HepG2 (cell line): Measurements from ENCODE around the gene CXXC5. TPM values are rescaled to one million over a fixed set of nuclear protein-coding genes. Genes with fewer than 3 reads are reported as not detected.
A peak's percentile ranks its signal among the peaks of the same experiment; 100 is the strongest.

ENCODE experiments used
- ATF7 ChIP-seq, 2 experiments: fragments of 450-650 bp in 1 of 2; sonication (generic) in 1 of 2; formaldehyde crosslinking in 1 of 2; IDR thresholded peaks; 2 replicates each; pipeline versions ENCODE4 v1.4.0 to v1.6.1; 2016 to 2020; ENCODE audit warnings: antibody characterized with exemption in 1 of 2, mild to moderate bottlenecking in 1 of 2, missing genetic modification reagents in 1 of 2
- ESRRA ChIP-seq: sonication (generic); formaldehyde crosslinking; IDR thresholded peaks from 2 replicates; pipeline ENCODE4 v1.5.1; 2020; ENCODE audit warnings: mild to moderate bottlenecking, low read depth, missing genetic modification reagents
- HES4 ChIP-seq: sonication (generic); formaldehyde crosslinking; IDR thresholded peaks from 2 replicates; pipeline ENCODE4 v1.9.0; 2021; ENCODE audit warnings: mild to moderate bottlenecking, missing genetic modification reagents, borderline replicate concordance
- HNF4G ChIP-seq, 2 experiments: sonication (generic) in 1 of 2; formaldehyde crosslinking in 1 of 2; IDR thresholded peaks; 2 replicates each; pipeline versions ENCODE4 v1.4.0 to v1.6.1; 2011 to 2020; ENCODE audit warnings: borderline replicate concordance in 2 of 2, low read depth in 2 of 2, mild to moderate bottlenecking in 2 of 2, low read length in 1 of 2, missing genetic modification reagents in 1 of 2, moderate library complexity in 1 of 2
- MEIS2 ChIP-seq: sonication (generic); formaldehyde crosslinking; IDR thresholded peaks from 2 replicates; pipeline ENCODE4 v1.9.0; 2021; ENCODE audit warnings: mild to moderate bottlenecking, missing genetic modification reagents
- NFIB ChIP-seq: sonication (generic); formaldehyde crosslinking; IDR thresholded peaks from 2 replicates; pipeline ENCODE4 v1.9.0; 2021; ENCODE audit warnings: missing genetic modification reagents, mild to moderate bottlenecking, borderline replicate concordance
- PAX8 ChIP-seq: sonication (generic); formaldehyde crosslinking; IDR thresholded peaks from 2 replicates; pipeline ENCODE4 v1.8.0; 2022; ENCODE audit warnings: mild to moderate bottlenecking, missing genetic modification reagents, borderline replicate concordance
- POGZ ChIP-seq: sonication (generic); formaldehyde crosslinking; IDR thresholded peaks from 2 replicates; pipeline ENCODE4 v1.4.0; 2020; ENCODE audit warnings: mild to moderate bottlenecking, missing genetic modification reagents
- RARA ChIP-seq: IDR thresholded peaks from 2 replicates; pipeline ENCODE4 v1.6.1; 2016; ENCODE audit warnings: missing genetic modification reagents, missing compliant biosample characterization
- TBP ChIP-seq: sonication (generic); formaldehyde crosslinking; IDR thresholded peaks from 2 replicates; pipeline ENCODE4 v1.5.0; 2020; ENCODE audit warnings: missing genetic modification reagents
- TEAD2 ChIP-seq: sonication (generic); formaldehyde crosslinking; IDR thresholded peaks from 2 replicates; pipeline ENCODE4 v1.9.0; 2021; ENCODE audit warnings: missing genetic modification reagents
- ZMYM4 ChIP-seq: sonication (generic); formaldehyde crosslinking; IDR thresholded peaks from 2 replicates; pipeline ENCODE4 v1.8.1; 2023; ENCODE audit warnings: mild to moderate bottlenecking, missing genetic modification reagents
- ZNF3 ChIP-seq: IDR thresholded peaks from 2 replicates; pipeline ENCODE4 v1.7.0; 2017; ENCODE audit warnings: inconsistent platforms
- ZNF33B ChIP-seq: sonication (generic); formaldehyde crosslinking; IDR thresholded peaks from 2 replicates; pipeline ENCODE4 v1.5.1; 2020; ENCODE audit warnings: mild to moderate bottlenecking, missing genetic modification reagents
- ZNF605 ChIP-seq: sonication (generic); formaldehyde crosslinking; IDR thresholded peaks from 2 replicates; pipeline ENCODE4 v1.8.0; 2022; ENCODE audit warnings: mild to moderate bottlenecking, missing genetic modification reagents
- ZNF781 ChIP-seq: sonication (generic); formaldehyde crosslinking; IDR thresholded peaks from 2 replicates; pipeline ENCODE4 v1.5.1; 2020; ENCODE audit warnings: borderline replicate concordance, mild to moderate bottlenecking, missing genetic modification reagents; ENCODE audit errors: not compliant biosample characterization
- polyA plus RNA-seq, 8 experiments: library from polyadenylated mRNA; depleted of rRNA in 3 of 8; stranded (reverse) in 7 of 8; unstranded in 1 of 8; fragments of >200 nt; fragmentation: Illumina TruSeq in 4 of 8; extraction: Trizol in 4 of 8; gene quantifications; 2 replicates each; pipeline versions ENCODE4 v1.2.1 to v1.2.3, GENCODE V29; 2011 to 2016; ENCODE audit warnings: low read depth in 4 of 8, missing spikeins in 1 of 8, mixed read lengths in 1 of 8; ENCODE audit not compliant: insufficient read depth in 1 of 8
- total RNA-seq, 5 experiments: library from RNA; depleted of rRNA; stranded (reverse); fragments of >200 nt; fragmentation: Illumina TruSeq; extraction: Trizol; gene quantifications; 2 replicates each; pipeline ENCODE4 v1.2.3, GENCODE V29; 2016; ENCODE audit warnings: low read depth in 1 of 5
- TF ChIP-seq, protein P1 (sequence below): sonication (generic); formaldehyde crosslinking; conservative IDR thresholded peaks from 2 replicates; pipeline ENCODE4 v1.4.0; 2020; ENCODE audit warnings: missing genetic modification reagents
- TF ChIP-seq, protein P2 (sequence below): sonication (generic); formaldehyde crosslinking; IDR thresholded peaks from 2 replicates; pipeline ENCODE4 v1.4.0; 2020; ENCODE audit warnings: missing genetic modification reagents
- TF ChIP-seq, protein P3 (sequence below): sonication (generic); formaldehyde crosslinking; IDR thresholded peaks from 2 replicates; pipeline ENCODE4 v1.5.0; 2020; ENCODE audit warnings: missing genetic modification reagents
- TF ChIP-seq, protein P4 (sequence below): IDR thresholded peaks from 2 replicates; pipeline ENCODE4 v1.6.1; 2016

The CXXC5 gene
- total and polyA plus RNA-seq, 2 of the 13 experiments (the other 11 are each of a cell fraction or from before 2014, with no cell fraction given) = 32.3 to 33.0 TPM

DNA sequence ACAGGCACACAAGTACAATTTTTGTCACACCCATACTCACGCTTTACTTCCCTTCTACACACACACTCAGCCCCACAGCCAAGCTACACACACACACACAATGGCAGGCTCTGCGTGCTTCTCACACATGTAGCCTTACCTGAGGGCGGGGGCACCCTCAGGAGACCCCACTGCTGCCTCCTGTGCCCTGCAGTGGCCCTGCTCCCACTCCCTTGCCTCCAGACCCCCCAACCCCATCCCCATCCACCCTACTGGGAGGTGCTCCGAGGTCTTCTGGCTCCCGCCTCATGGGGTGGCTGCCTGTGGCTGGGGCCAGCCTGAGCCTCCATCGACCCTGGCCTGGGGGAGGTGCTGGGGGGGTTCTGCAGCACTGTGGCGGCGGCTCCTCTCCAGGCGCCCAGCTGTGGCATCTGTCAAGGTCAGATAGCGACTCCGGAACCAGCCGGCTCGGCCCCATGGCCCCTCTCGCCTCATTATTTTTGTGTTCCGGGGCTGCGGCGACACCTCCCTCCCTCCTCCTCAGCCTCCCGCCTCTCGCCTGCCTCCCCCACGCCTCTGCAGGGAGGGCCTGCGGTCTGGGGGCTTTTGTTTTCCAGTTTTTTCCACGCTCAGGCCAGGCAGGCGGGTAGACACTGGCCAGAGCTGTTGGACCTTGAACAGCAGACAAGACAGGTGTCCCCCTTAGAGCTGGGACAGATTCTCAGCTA is 21.7 kb downstream of the CXXC5 start (continued):
- TF ChIP-seq, protein P1, sequence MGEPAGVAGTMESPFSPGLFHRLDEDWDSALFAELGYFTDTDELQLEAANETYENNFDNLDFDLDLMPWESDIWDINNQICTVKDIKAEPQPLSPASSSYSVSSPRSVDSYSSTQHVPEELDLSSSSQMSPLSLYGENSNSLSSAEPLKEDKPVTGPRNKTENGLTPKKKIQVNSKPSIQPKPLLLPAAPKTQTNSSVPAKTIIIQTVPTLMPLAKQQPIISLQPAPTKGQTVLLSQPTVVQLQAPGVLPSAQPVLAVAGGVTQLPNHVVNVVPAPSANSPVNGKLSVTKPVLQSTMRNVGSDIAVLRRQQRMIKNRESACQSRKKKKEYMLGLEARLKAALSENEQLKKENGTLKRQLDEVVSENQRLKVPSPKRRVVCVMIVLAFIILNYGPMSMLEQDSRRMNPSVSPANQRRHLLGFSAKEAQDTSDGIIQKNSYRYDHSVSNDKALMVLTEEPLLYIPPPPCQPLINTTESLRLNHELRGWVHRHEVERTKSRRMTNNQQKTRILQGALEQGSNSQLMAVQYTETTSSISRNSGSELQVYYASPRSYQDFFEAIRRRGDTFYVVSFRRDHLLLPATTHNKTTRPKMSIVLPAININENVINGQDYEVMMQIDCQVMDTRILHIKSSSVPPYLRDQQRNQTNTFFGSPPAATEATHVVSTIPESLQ (CRISPR knock-in tag) = no peak
- TF ChIP-seq ESRRA (CRISPR knock-in tag) (peak; percentile 74; the same call in 1 of the 2 replicates), PAX8 (CRISPR knock-in tag) (no peak), TBP (CRISPR knock-in tag) (no peak), HES4 (CRISPR knock-in tag) (no peak), HNF4G (IDR thresholded peaks at IDR 0.05; ENCODE audit: borderline replicate concordance, low read depth, low read length) (no peak; the same call in 1 of the 2 replicates), HNF4G (CRISPR knock-in tag; IDR thresholded peaks at IDR 0.05; ENCODE audit: borderline replicate concordance, low read depth) (peak; percentile 35; the same call in 1 of the 2 replicates), ZMYM4 (CRISPR knock-in tag) (no peak; the same call in 1 of the 2 replicates), NFIB (CRISPR knock-in tag) (no peak), RARA (peak; percentile 59; the same call in 1 of the 2 replicates), ZNF3 (CRISPR knock-in tag) (no peak), MEIS2 (peak; percentile 38; the same call in 1 of the 2 replicates), ATF7 (IDR thresholded peaks at IDR 0.05) (no peak), ATF7 (CRISPR knock-in tag; IDR thresholded peaks at IDR 0.05) (no peak), ZNF605 (CRISPR knock-in tag) (no peak), ZNF781 (CRISPR knock-in tag) (peak; percentile 41), POGZ (CRISPR knock-in tag) (peak; percentile 30; the same call in 1 of the 2 replicates), TEAD2 (CRISPR knock-in tag) (no peak), ZNF33B (CRISPR knock-in tag) (no peak)
- TF ChIP-seq, protein P2, sequence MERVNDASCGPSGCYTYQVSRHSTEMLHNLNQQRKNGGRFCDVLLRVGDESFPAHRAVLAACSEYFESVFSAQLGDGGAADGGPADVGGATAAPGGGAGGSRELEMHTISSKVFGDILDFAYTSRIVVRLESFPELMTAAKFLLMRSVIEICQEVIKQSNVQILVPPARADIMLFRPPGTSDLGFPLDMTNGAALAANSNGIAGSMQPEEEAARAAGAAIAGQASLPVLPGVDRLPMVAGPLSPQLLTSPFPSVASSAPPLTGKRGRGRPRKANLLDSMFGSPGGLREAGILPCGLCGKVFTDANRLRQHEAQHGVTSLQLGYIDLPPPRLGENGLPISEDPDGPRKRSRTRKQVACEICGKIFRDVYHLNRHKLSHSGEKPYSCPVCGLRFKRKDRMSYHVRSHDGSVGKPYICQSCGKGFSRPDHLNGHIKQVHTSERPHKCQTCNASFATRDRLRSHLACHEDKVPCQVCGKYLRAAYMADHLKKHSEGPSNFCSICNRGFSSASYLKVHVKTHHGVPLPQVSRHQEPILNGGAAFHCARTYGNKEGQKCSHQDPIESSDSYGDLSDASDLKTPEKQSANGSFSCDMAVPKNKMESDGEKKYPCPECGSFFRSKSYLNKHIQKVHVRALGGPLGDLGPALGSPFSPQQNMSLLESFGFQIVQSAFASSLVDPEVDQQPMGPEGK (CRISPR knock-in tag) = peak; percentile 98
- TF ChIP-seq, protein P3, sequence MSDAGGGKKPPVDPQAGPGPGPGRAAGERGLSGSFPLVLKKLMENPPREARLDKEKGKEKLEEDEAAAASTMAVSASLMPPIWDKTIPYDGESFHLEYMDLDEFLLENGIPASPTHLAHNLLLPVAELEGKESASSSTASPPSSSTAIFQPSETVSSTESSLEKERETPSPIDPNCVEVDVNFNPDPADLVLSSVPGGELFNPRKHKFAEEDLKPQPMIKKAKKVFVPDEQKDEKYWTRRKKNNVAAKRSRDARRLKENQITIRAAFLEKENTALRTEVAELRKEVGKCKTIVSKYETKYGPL (CRISPR knock-in tag) = no peak
- TF ChIP-seq, protein P4, sequence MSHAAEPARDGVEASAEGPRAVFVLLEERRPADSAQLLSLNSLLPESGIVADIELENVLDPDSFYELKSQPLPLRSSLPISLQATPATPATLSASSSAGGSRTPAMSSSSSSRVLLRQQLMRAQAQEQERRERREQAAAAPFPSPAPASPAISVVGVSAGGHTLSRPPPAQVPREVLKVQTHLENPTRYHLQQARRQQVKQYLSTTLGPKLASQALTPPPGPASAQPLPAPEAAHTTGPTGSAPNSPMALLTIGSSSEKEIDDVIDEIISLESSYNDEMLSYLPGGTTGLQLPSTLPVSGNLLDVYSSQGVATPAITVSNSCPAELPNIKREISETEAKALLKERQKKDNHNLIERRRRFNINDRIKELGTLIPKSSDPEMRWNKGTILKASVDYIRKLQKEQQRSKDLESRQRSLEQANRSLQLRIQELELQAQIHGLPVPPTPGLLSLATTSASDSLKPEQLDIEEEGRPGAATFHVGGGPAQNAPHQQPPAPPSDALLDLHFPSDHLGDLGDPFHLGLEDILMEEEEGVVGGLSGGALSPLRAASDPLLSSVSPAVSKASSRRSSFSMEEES (CRISPR knock-in tag) = 0 out of 2 replicates have a peak, but pooled peaks have one; percentile 15
